ENCODE results near the gene ENTPD3.

DNA sequence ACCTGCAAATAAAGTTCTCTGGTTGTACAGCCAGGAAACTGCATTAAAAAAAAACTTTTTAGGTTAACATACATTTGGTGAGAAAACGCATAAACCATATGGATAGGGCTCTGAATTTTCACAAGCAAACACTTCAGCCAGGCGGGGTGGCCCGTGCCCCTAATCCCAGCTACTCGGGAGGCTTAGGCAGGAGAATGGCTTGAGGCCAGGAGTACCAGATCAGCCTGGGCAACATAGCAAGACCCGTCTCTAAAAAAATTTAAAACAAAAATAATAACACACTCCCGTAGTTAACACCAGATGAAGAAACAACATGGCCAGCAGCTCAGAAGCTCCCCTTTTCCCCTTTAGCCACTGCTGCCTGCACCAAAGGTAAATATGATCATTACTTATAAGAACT lies 66.9 kb downstream of the ENTPD3 start:
- TF ChIP-seq, protein P1, sequence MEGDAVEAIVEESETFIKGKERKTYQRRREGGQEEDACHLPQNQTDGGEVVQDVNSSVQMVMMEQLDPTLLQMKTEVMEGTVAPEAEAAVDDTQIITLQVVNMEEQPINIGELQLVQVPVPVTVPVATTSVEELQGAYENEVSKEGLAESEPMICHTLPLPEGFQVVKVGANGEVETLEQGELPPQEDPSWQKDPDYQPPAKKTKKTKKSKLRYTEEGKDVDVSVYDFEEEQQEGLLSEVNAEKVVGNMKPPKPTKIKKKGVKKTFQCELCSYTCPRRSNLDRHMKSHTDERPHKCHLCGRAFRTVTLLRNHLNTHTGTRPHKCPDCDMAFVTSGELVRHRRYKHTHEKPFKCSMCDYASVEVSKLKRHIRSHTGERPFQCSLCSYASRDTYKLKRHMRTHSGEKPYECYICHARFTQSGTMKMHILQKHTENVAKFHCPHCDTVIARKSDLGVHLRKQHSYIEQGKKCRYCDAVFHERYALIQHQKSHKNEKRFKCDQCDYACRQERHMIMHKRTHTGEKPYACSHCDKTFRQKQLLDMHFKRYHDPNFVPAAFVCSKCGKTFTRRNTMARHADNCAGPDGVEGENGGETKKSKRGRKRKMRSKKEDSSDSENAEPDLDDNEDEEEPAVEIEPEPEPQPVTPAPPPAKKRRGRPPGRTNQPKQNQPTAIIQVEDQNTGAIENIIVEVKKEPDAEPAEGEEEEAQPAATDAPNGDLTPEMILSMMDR (conservative IDR thresholded peaks at IDR 0.05; ENCODE audit: low read depth, low read length) = no peak
- no peak for TF ChIP-seq EZH2 (IDR thresholded peaks at IDR 0.05; ENCODE audit: low read length, unreplicated experiment)
